ENCODE results near the gene GALNTL6. TPM values are rescaled to one million over a fixed set of nuclear protein-coding genes. Genes with fewer than 3 reads are reported as not detected.
"Not testable (repeated sequence)": the region's sequence is repeated elsewhere in the genome, so short reads cannot be mapped to it uniquely, and the experiment has no call there.

The GALNTL6 gene
- polyA plus RNA-seq, 1 experiment: not detected

DNA sequence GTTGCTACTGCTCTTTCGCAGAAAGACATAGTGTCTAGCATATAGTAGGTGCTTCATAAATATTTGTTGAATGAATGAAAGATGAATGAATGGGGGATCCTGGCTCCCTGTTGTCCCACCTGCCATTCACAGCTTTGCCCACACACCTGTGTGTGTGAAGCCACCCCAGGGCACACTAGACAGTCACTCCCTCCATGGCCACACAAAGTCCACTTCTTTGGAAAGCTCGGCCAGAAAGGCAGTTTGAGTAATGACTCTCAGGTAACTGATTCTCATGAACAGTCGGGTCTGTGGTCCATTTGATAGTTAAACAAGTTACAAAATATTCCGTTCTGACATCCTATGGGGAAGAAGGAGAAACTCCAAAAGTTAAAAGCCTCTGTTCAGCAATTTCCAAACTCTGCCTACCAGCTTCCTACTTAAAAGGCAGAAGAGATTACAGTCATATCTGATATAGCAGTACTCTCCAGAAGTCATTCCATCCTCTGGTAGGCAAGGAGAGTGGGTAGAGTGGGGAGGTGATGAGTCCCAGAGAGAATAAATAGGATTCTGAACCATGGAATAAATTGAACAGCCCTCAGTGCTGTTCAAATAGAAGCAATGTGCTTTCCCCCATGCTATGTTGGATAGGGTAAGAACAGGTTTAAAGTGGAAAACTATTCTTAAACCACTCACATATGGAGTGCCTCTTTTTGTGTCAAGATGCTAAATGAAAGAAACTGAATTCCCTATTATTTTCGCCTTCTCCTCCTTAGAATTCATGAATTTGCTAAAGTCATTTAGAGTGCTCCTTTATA is 1150.5 kb downstream of the GALNTL6 start:
- TF ChIP-seq, protein P1, sequence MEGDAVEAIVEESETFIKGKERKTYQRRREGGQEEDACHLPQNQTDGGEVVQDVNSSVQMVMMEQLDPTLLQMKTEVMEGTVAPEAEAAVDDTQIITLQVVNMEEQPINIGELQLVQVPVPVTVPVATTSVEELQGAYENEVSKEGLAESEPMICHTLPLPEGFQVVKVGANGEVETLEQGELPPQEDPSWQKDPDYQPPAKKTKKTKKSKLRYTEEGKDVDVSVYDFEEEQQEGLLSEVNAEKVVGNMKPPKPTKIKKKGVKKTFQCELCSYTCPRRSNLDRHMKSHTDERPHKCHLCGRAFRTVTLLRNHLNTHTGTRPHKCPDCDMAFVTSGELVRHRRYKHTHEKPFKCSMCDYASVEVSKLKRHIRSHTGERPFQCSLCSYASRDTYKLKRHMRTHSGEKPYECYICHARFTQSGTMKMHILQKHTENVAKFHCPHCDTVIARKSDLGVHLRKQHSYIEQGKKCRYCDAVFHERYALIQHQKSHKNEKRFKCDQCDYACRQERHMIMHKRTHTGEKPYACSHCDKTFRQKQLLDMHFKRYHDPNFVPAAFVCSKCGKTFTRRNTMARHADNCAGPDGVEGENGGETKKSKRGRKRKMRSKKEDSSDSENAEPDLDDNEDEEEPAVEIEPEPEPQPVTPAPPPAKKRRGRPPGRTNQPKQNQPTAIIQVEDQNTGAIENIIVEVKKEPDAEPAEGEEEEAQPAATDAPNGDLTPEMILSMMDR (IDR thresholded peaks at IDR 0.05; ENCODE audit: low read depth, low read length): no peak
- H3K9me3 ChIP-seq (ENCODE audit: control insufficient read depth, insufficient read depth, low read length): no peaks in the 10 kb centered on the region
- POLR2A ChIA-PET: no interaction called here
- H3K27ac ChIP-seq (ENCODE audit: low read depth, low read length): no peak overlapping the region
- peaks cover 22% of the 10 kb centered on the region for H3K27me3 ChIP-seq (ENCODE audit: control insufficient read depth, insufficient read depth, low read length)
- DNase-seq (ENCODE audit: low read depth, low spot score): no peak
- H3K4me3 ChIP-seq (ENCODE audit: low read depth, low read length): no peak overlapping the region
- CTCF ChIA-PET: no interaction called here

DNA sequence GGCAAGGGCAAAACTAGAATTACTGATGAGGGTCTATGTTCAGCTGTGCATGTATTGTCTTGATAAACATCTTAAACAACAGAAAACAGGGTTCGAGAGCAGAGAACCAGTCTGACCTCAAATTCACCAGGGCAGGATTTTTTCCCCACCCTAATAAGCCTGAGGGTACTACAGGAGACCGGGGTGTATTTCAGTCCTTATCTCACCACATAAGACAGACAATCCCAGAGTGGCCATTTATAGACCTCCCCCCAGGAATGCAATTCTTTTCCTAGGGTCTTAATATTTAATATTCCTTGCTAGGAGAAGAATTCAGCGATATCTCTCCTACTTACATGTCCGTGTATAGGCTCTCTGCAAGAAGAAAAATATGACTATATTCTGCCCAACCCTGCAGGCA is 1157.0 kb downstream of the GALNTL6 start:
- peaks cover 18% of the 10 kb centered on the region for H3K27me3 ChIP-seq (ENCODE audit: control insufficient read depth, insufficient read depth, low read length)
- H3K4me3 ChIP-seq (ENCODE audit: low read depth, low read length); H3K27ac ChIP-seq (ENCODE audit: low read depth, low read length); POLR2A ChIA-PET; CTCF ChIA-PET; DNase-seq (ENCODE audit: low read depth, low spot score); H3K9me3 ChIP-seq (ENCODE audit: control insufficient read depth, insufficient read depth, low read length): not testable (repeated sequence)

DNA sequence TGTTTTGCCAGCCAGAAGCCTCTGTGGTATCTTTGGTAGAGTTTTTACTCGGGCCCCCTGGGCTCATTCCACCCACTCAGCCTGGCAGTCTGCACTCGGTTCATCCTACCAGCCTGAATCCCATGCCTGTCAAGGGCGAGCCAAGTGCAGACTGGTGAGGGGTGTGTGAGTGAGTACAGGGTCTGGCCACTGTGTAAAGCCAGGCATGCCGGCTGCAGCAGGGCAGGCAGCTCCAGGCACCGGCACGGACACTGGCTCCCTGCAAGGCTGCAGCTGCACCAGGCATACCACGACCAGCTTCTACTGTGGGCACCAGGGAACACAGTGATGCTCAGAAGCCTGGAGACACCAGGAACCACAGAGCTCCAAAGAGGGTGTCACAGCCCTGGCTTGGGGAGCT is 1161.4 kb downstream of the GALNTL6 start:
- ChIA-PET CTCF (no interaction called here), POLR2A (no interaction called here)
- DNase-seq (ENCODE audit: low read depth, low spot score): no peak
- TF ChIP-seq, protein P1 (IDR thresholded peaks at IDR 0.05; ENCODE audit: low read depth, low read length): no peak
- Histone ChIP-seq H3K9me3 (ENCODE audit: control insufficient read depth, insufficient read depth, low read length) (peaks cover 9% of the 10 kb centered on the region), H3K27ac (ENCODE audit: low read depth, low read length) (no peak overlapping the region), H3K4me3 (ENCODE audit: low read depth, low read length) (no peak overlapping the region), H3K27me3 (ENCODE audit: control insufficient read depth, insufficient read depth, low read length) (peaks cover 9% of the 10 kb centered on the region)

DNA sequence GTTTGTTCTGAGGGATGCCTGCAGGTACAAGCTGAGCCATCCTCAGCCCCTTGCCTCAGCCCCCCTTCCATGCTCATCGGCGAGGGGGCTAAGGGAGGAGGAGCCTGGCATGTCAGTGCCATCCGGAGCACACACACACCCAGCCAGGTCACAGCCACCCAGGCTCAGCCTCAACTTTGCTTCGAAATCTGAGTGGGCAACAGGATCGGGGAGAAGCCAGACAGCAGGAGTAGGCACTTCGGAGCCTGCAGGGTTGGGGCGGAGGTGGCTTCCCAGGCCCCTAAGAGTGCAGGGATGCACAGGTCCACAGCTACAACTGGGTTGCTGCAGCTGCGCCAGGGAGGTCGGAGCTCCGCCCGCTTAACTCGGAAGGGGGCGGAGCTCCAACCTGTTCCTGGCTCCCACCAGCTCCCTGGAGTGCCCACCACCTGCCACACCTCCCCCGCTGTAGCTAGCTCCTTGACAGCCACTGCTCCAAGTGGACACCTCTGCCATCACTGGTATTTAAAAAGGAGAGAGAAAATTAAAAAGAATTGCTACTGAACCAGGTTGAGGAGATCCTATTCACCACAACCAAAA is 1162.5 kb downstream of the GALNTL6 start:
- POLR2A ChIA-PET: no interaction called here
- TF ChIP-seq, protein P1 (IDR thresholded peaks at IDR 0.05; ENCODE audit: low read depth, low read length): no peak
- no peak overlapping the region for H3K4me3 ChIP-seq (ENCODE audit: low read depth, low read length)
- CTCF ChIA-PET: no interaction called here
- peaks cover 6% of the 10 kb centered on the region for H3K9me3 ChIP-seq (ENCODE audit: control insufficient read depth, insufficient read depth, low read length)
- H3K27me3 ChIP-seq (ENCODE audit: control insufficient read depth, insufficient read depth, low read length): peaks cover 9% of the 10 kb centered on the region
- H3K27ac ChIP-seq (ENCODE audit: low read depth, low read length): no peak overlapping the region
- no peak for DNase-seq (ENCODE audit: low read depth, low spot score)

DNA sequence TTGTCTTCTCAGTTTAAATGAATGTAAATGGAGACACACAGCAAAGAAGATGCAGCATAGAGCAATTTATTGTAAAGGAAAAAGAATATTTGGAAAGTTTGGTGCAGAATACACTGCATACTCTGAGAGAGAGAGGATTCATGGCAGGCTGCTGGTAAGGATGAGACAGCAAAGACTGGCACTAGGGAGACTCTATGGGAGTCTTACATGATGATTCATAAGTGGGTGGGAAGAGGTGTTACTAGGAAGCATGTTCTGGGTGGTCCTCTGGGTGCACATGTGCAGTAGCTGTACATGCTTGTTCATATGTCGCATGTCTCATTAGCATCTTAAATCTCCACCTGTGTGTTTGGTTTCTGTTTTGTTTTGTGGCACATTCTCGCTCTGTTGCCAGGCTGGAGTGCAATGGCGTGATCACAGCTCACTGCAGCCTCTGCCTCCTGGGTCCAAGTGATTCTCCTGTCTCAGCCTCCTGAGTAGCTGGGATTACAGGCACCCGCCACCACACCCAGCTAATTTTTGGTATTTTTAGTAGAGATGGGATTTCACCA is 1164.4 kb downstream of the GALNTL6 start:
- POLR2A ChIA-PET; H3K4me3 ChIP-seq (ENCODE audit: low read depth, low read length); H3K9me3 ChIP-seq (ENCODE audit: control insufficient read depth, insufficient read depth, low read length); CTCF ChIA-PET; DNase-seq (ENCODE audit: low read depth, low spot score); H3K27ac ChIP-seq (ENCODE audit: low read depth, low read length); H3K27me3 ChIP-seq (ENCODE audit: control insufficient read depth, insufficient read depth, low read length): not testable (repeated sequence)

DNA sequence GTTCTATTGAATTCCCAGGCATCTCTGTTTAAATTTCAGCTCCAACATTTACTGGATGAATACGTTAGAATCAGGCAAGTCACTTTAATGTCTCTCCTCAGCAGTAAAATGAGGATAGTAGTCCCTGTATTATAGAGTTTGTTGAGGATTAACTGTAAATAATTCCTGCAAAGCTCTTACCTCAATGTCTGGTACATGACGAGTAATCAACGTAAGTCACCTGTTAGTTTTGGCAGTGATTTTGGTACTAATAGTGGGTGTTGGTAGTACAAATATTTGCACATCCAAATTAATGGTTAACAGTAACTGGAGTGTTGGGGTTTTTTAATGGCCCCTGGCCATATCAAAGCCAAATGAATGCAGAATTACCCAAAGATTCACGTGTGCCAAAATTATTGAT is 1165.6 kb downstream of the GALNTL6 start:
- Histone ChIP-seq H3K9me3 (ENCODE audit: control insufficient read depth, insufficient read depth, low read length) (peaks cover 9% of the 10 kb centered on the region), H3K4me3 (ENCODE audit: low read depth, low read length) (no peak overlapping the region), H3K27me3 (ENCODE audit: control insufficient read depth, insufficient read depth, low read length) (peaks cover 7% of the 10 kb centered on the region), H3K27ac (ENCODE audit: low read depth, low read length) (no peak overlapping the region)
- DNase-seq (ENCODE audit: low read depth, low spot score): no peak
- ChIA-PET POLR2A (no interaction called here), CTCF (interaction anchor here (0.5 to 1.0 kb wide), 3 partner anchors 35 to 323 kb away, joined by 3 to 4 read pairs (median 3); no protein-coding TSS in a partner anchor)
- TF ChIP-seq, protein P1 (IDR thresholded peaks at IDR 0.05; ENCODE audit: low read depth, low read length): no peak
